Right atrium auricular region (tissue), 2 donors: ENCODE results near the gene LONRF2. TPM values are rescaled to one million over a fixed set of nuclear protein-coding genes. Genes with fewer than 3 reads are reported as not detected.

Experiments
- DNase-seq: peaks from one replicate; pipeline ENCODE4 v3.0.0-alpha.2; 2019; ENCODE audit warnings: low spot score
- H3K27ac ChIP-seq, 2 donors: fragments of 200-600 bp; sonication (generic); 1 replicate in 1 of 2; 2 replicates in 1 of 2; pipeline ENCODE4 v1.5.1; 2016 to 2019
- H3K27me3 ChIP-seq, 2 donors: fragments of 200-600 bp; sonication (generic); one replicate each; pipeline versions ENCODE4 v1.5.1 to v1.6.0; 2017 to 2019
- H3K36me3 ChIP-seq: fragments of 200-600 bp; sonication (generic); one replicate; pipeline ENCODE4 v1.5.1; 2016
- H3K4me1 ChIP-seq, 2 donors: fragments of 200-600 bp; sonication (generic); one replicate each; pipeline versions ENCODE4 v1.5.1 to v1.6.0; 2017 to 2019
- H3K4me3 ChIP-seq, 2 donors: fragments of 200-600 bp; sonication (generic); 1 replicate in 1 of 2; 2 replicates in 1 of 2; pipeline ENCODE4 v1.5.1; 2017 to 2019; ENCODE audit warnings: mild to moderate bottlenecking in 1 of 2, moderate library complexity in 1 of 2
- H3K9me3 ChIP-seq, 2 donors: fragments of 200-600 bp; sonication (generic); one replicate each; pipeline ENCODE4 v1.5.1; 2019
- total RNA-seq, 2 donors: library from RNA; depleted of rRNA; stranded (reverse); fragments of >200 nt; gene quantifications; one replicate each; pipeline ENCODE4 v1.1.0, GENCODE V29; 2016
- TF ChIP-seq, protein P1 (sequence below), 2 donors: fragments of 200-600 bp; sonication (generic); IDR thresholded peaks; one replicate each; pipeline ENCODE4 v1.5.1; 2019; ENCODE audit warnings: antibody characterized with exemption in 2 of 2

LONRF2 gene
- total RNA-seq, 2 donors from 2014 or later, result 11.3 to 18.9 TPM

- no peak overlapping the region for H3K27ac ChIP-seq
- TF ChIP-seq, protein P1, sequence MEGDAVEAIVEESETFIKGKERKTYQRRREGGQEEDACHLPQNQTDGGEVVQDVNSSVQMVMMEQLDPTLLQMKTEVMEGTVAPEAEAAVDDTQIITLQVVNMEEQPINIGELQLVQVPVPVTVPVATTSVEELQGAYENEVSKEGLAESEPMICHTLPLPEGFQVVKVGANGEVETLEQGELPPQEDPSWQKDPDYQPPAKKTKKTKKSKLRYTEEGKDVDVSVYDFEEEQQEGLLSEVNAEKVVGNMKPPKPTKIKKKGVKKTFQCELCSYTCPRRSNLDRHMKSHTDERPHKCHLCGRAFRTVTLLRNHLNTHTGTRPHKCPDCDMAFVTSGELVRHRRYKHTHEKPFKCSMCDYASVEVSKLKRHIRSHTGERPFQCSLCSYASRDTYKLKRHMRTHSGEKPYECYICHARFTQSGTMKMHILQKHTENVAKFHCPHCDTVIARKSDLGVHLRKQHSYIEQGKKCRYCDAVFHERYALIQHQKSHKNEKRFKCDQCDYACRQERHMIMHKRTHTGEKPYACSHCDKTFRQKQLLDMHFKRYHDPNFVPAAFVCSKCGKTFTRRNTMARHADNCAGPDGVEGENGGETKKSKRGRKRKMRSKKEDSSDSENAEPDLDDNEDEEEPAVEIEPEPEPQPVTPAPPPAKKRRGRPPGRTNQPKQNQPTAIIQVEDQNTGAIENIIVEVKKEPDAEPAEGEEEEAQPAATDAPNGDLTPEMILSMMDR (IDR thresholded peaks at IDR 0.05), result no peak
- H3K4me3 ChIP-seq, result no peak overlapping the region
- no peaks in the 10 kb centered on the region for H3K27me3 ChIP-seq
- no peaks in the 10 kb centered on the region for H3K9me3 ChIP-seq
- peaks cover 0 to 3% of the 10 kb centered on the region in 2 donors for H3K4me1 ChIP-seq
- no peak for DNase-seq
- H3K36me3 ChIP-seq, result no peaks in the 10 kb centered on the region
These were observed 57.1 kb downstream of the LONRF2 start for GRCh38 chr2:100265226-100265625.

- Histone ChIP-seq H3K4me1 (peaks cover 0 to 3% of the 10 kb centered on the region in 2 donors), H3K36me3 (no peaks in the 10 kb centered on the region), H3K27ac (no peak overlapping the region), H3K27me3 (no peaks in the 10 kb centered on the region), H3K4me3 (no peak overlapping the region), H3K9me3 (no peaks in the 10 kb centered on the region)
- TF ChIP-seq, protein P1 (IDR thresholded peaks at IDR 0.05), result no peak
- DNase-seq, result no peak
These were observed 57.6 kb downstream of the LONRF2 start for GRCh38 chr2:100264651-100265050.

DNA sequence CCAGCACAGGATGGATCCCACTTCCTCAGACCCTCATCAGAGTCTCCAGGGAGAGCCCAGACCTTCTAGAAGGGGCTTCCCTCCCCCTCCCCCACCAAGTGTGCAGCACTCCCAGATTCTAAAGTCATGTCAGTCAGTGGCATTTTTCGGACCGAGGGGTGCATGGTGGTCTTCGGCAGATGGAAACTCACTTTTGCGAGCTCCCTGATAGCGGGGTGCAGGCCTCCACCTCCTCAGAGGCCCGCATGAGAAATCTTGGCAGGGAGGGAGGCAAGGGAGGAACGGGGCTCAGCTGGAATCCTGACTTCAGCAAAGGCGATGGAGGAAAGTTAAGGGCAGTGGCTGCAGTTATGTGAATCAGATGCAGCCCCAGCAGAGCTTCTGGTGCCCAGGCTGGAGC lies 58.2 kb downstream of the LONRF2 start:
- no peak overlapping the region for H3K27ac ChIP-seq
- peaks cover 0 to 3% of the 10 kb centered on the region in 2 donors for H3K4me1 ChIP-seq
- H3K4me3 ChIP-seq, result no peak overlapping the region
- H3K36me3 ChIP-seq, result no peaks in the 10 kb centered on the region
- H3K9me3 ChIP-seq, result no peaks in the 10 kb centered on the region
- DNase-seq, result no peak
- TF ChIP-seq, protein P1 (IDR thresholded peaks at IDR 0.05), result no peak
- no peaks in the 10 kb centered on the region for H3K27me3 ChIP-seq

DNA sequence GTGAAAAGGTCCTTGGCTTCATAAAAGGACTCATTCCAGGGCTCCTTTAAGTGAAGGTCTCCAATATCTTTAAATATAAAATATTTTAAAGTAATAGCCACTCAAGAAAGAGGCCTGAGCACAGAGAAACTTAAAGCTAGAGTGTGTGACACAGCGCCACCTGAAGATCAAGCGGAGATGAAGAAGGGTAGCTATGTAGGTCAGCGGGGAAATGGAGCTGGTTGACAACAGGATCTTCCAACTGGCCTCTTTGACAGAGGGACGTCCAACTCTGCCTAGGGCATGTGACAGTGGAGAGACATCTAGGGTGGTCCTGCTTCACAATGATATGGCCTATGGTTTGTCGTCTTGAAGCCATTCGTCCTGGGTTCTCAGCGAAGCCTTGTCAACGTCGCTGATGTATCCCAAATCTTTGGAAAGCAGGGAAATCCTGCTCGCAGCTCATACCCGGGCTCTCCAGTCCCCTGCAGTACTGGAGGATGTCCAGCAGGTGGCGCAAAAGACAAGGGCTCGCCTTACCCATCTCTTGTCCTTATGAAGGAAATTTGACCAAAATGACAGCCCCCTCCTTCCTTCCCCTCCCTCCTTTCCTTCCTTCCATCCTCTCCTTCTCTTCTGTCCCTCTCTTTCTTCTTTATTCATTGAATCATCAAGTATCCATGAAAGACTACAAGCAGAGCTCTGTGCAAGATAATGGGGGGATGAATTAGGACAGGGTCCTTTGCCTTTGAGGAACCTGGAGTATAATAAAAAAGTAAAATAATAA lies 59.6 kb downstream of the LONRF2 start:
- Histone ChIP-seq H3K27me3 (no peaks in the 10 kb centered on the region), H3K36me3 (no peaks in the 10 kb centered on the region), H3K4me3 (no peak overlapping the region), H3K27ac (no peak overlapping the region), H3K9me3 (no peaks in the 10 kb centered on the region), H3K4me1 (peaks cover 0 to 3% of the 10 kb centered on the region in 2 donors)
- DNase-seq, result peak; percentile 80
- TF ChIP-seq, protein P1 (IDR thresholded peaks at IDR 0.05), result peak; percentile 97

GRCh38 chr2:100262046-100262445 lies 60.3 kb downstream of the LONRF2 start:
- DNase-seq, result no peak
- TF ChIP-seq, protein P1 (IDR thresholded peaks at IDR 0.05), result no peak

More at GRCh38 chr2:100262046-100262445, 60.3 kb downstream of the LONRF2 start:
- H3K27ac ChIP-seq, result no peak overlapping the region
- no peak overlapping the region for H3K4me3 ChIP-seq
- no peaks in the 10 kb centered on the region for H3K36me3 ChIP-seq
- H3K9me3 ChIP-seq, result no peaks in the 10 kb centered on the region
- H3K27me3 ChIP-seq, result no peaks in the 10 kb centered on the region
- H3K4me1 ChIP-seq, result peaks cover 0 to 3% of the 10 kb centered on the region in 2 donors
